KMS-11 (cell line): ENCODE measurements around the gene PRICKLE4.

Experiments used
- H2AFZ ChIP-seq: fragments of 200-600 bp; sonication (generic); 2 replicates; pipeline ENCODE4 v1.6.1; 2016; ENCODE audit warnings: antibody characterized with exemption, mixed run types, low read depth
- H3K27ac ChIP-seq: fragments of 200-600 bp; sonication (generic); 2 replicates; pipeline ENCODE4 v1.6.1; 2016; ENCODE audit warnings: mild to moderate bottlenecking, mixed run types
- H3K27me3 ChIP-seq: fragments of 200-600 bp; sonication (generic); 2 replicates; pipeline ENCODE4 v1.6.1; 2017; ENCODE audit warnings: mild to moderate bottlenecking, low read depth, mixed run types, moderate library complexity; ENCODE audit not compliant: insufficient read depth
- H3K36me3 ChIP-seq: fragments of 200-600 bp; sonication (generic); 2 replicates; pipeline ENCODE4 v1.6.1; 2017; ENCODE audit warnings: mild to moderate bottlenecking, mixed run types; ENCODE audit not compliant: insufficient read depth
- H3K4me1 ChIP-seq: fragments of 200-600 bp; sonication (generic); 2 replicates; pipeline ENCODE4 v1.6.1; 2016; ENCODE audit warnings: mild to moderate bottlenecking, low read depth, mixed run types; ENCODE audit not compliant: poor library complexity, severe bottlenecking
- H3K4me2 ChIP-seq: fragments of 200-600 bp; sonication (generic); 2 replicates; pipeline ENCODE4 v1.7.0; 2016; ENCODE audit warnings: mild to moderate bottlenecking, mixed run types
- H3K4me3 ChIP-seq: fragments of 200-600 bp; sonication (generic); IDR thresholded peaks from 2 replicates; pipeline ENCODE4 v1.6.1; 2017; ENCODE audit warnings: low read depth, low read length, mixed read lengths; ENCODE audit not compliant: insufficient read depth
- H3K79me2 ChIP-seq: fragments of 200-600 bp; sonication (generic); 2 replicates; pipeline ENCODE4 v1.6.1; 2016; ENCODE audit warnings: low read depth, mixed run types; ENCODE audit not compliant: insufficient read depth
- H3K9ac ChIP-seq: fragments of 200-600 bp; sonication (generic); 2 replicates; pipeline ENCODE4 v1.6.1; 2016; ENCODE audit warnings: mild to moderate bottlenecking, mixed run types
- H4K20me1 ChIP-seq: fragments of 200-600 bp; sonication (generic); 2 replicates; pipeline ENCODE4 v1.6.1; 2016; ENCODE audit warnings: mild to moderate bottlenecking, mixed run types; ENCODE audit not compliant: insufficient read depth
- CTCF ChIP-seq: fragments of 200-600 bp; sonication (generic); conservative IDR thresholded peaks from 2 replicates; pipeline ENCODE4 v1.6.1; 2017; ENCODE audit warnings: low read depth, mild to moderate bottlenecking, antibody characterized with exemption, low read length, moderate library complexity, mixed read lengths

The PRICKLE4 gene

GRCh38 chr6:41775293-41775882 lies 5.2 kb upstream of the PRICKLE4 start:
- no peak overlapping the region for H3K27ac ChIP-seq
- no peaks in the 10 kb centered on the region for H3K79me2 ChIP-seq
- H3K4me1 ChIP-seq: peaks cover 4% of the 10 kb centered on the region
- no peak overlapping the region for H3K4me3 ChIP-seq
- no peak overlapping the region for H2AFZ ChIP-seq
- H3K9ac ChIP-seq: no peak overlapping the region
- no peaks in the 10 kb centered on the region for H3K27me3 ChIP-seq
- TF ChIP-seq CTCF: no peak
- H3K4me2 ChIP-seq: no peak overlapping the region
- no peaks in the 10 kb centered on the region for H4K20me1 ChIP-seq
- no peaks in the 10 kb centered on the region for H3K36me3 ChIP-seq

- Histone ChIP-seq H4K20me1 (no peaks in the 10 kb centered on the region), H3K79me2 (no peaks in the 10 kb centered on the region), H3K4me3 (no peak overlapping the region), H3K36me3 (no peaks in the 10 kb centered on the region), H2AFZ (no peak overlapping the region), H3K27me3 (peaks cover 15% of the 10 kb centered on the region), H3K9ac (no peak overlapping the region), H3K4me2 (no peak overlapping the region), H3K27ac (no peak overlapping the region), H3K4me1 (peaks cover 10% of the 10 kb centered on the region)
- no peak for TF ChIP-seq CTCF
Observed at GRCh38 chr6:41777551-41778285, 2.9 kb upstream of the PRICKLE4 start.

GRCh38 chr6:41778895-41779294 lies 1.7 kb upstream of the PRICKLE4 start:
- no peaks in the 10 kb centered on the region for H3K79me2 ChIP-seq
- H2AFZ ChIP-seq: 0 out of 2 replicates have a peak overlapping the region, but pooled peaks have one; percentile 41
- no peak overlapping the region for H3K4me3 ChIP-seq
- H3K4me2 ChIP-seq: peak overlapping the region; percentile 85
- H3K4me1 ChIP-seq: peaks cover 10% of the 10 kb centered on the region
- H4K20me1 ChIP-seq: no peaks in the 10 kb centered on the region
- peaks cover 20% of the 10 kb centered on the region for H3K27me3 ChIP-seq
- H3K27ac ChIP-seq: no peak overlapping the region
- no peak for TF ChIP-seq CTCF
- H3K9ac ChIP-seq: no peak overlapping the region; the same call in 1 of the 2 replicates
- no peaks in the 10 kb centered on the region for H3K36me3 ChIP-seq

GRCh38 chr6:41779336-41779735 lies 1.2 kb upstream of the PRICKLE4 start:
- peaks cover 10% of the 10 kb centered on the region for H3K4me1 ChIP-seq
- no peak for TF ChIP-seq CTCF
- H3K4me2 ChIP-seq: peak overlapping the region; percentile 85
- H4K20me1 ChIP-seq: no peaks in the 10 kb centered on the region
- peak overlapping the region; percentile 41; the same call in 1 of the 2 replicates for H2AFZ ChIP-seq
- no peak overlapping the region for H3K4me3 ChIP-seq
- no peaks in the 10 kb centered on the region for H3K36me3 ChIP-seq
- peak overlapping the region; percentile 30; the same call in 1 of the 2 replicates for H3K9ac ChIP-seq
- H3K79me2 ChIP-seq: no peaks in the 10 kb centered on the region
- no peak overlapping the region for H3K27ac ChIP-seq
- peaks cover 24% of the 10 kb centered on the region for H3K27me3 ChIP-seq
